HepG2 (cell line): ENCODE data around the gene SLC24A4. TPM values are rescaled to one million over a fixed set of nuclear protein-coding genes. Genes with fewer than 3 reads are reported as not detected.

Source experiments
- BCL6 ChIP-seq: IDR thresholded peaks from 2 replicates; pipeline ENCODE4 v1.6.1; 2016; ENCODE audit warnings: missing genetic modification reagents, missing compliant biosample characterization
- FOXA3 ChIP-seq: IDR thresholded peaks from 2 replicates; pipeline ENCODE4 v1.6.1; 2016; ENCODE audit warnings: missing genetic modification reagents, missing compliant biosample characterization
- FOXP1 ChIP-seq, 2 experiments: fragments of 450-650 bp in 1 of 2; IDR thresholded peaks; 2 replicates each; pipeline ENCODE4 v1.6.1; 2017 to 2018; ENCODE audit warnings: antibody characterized with exemption in 1 of 2
- GATAD2A ChIP-seq: IDR thresholded peaks from 2 replicates; pipeline ENCODE4 v1.6.1; 2016
- HHEX ChIP-seq: IDR thresholded peaks from 2 replicates; pipeline ENCODE4 v1.6.1; 2016; ENCODE audit warnings: control low read depth
- HIVEP1 ChIP-seq: sonication (generic); formaldehyde crosslinking; IDR thresholded peaks from 2 replicates; pipeline ENCODE4 v1.4.0; 2020; ENCODE audit warnings: mild to moderate bottlenecking, missing genetic modification reagents
- IRF2 ChIP-seq: IDR thresholded peaks from 2 replicates; pipeline ENCODE4 v1.6.1; 2018; ENCODE audit warnings: missing genetic modification reagents, missing compliant biosample characterization
- KLF12 ChIP-seq: sonication (generic); formaldehyde crosslinking; IDR thresholded peaks from 2 replicates; pipeline ENCODE4 v1.4.0; 2020; ENCODE audit warnings: missing genetic modification reagents, borderline replicate concordance
- MED1 ChIP-seq: sonication (generic); formaldehyde crosslinking; IDR thresholded peaks from 2 replicates; pipeline ENCODE4 v1.4.0; 2020; ENCODE audit warnings: missing genetic modification reagents
- MYC ChIP-seq: sonication (generic); formaldehyde crosslinking; IDR thresholded peaks from 2 replicates; pipeline ENCODE4 v1.9.0; 2021; ENCODE audit warnings: missing genetic modification reagents, borderline replicate concordance
- NFIC ChIP-seq: IDR thresholded peaks from 2 replicates; pipeline ENCODE4 v1.6.1; 2012; ENCODE audit warnings: mild to moderate bottlenecking, low read length, inconsistent platforms
- NR2F2 ChIP-seq: IDR thresholded peaks from 2 replicates; pipeline ENCODE4 v1.6.1; 2012; ENCODE audit warnings: low read depth, inconsistent platforms, borderline replicate concordance
- RARA ChIP-seq: IDR thresholded peaks from 2 replicates; pipeline ENCODE4 v1.6.1; 2016; ENCODE audit warnings: missing genetic modification reagents, missing compliant biosample characterization
- RXRB ChIP-seq: IDR thresholded peaks from 2 replicates; pipeline ENCODE4 v1.6.1; 2016; ENCODE audit warnings: borderline replicate concordance, missing genetic modification reagents, missing compliant biosample characterization
- SALL1 ChIP-seq: sonication (generic); formaldehyde crosslinking; IDR thresholded peaks from 2 replicates; pipeline ENCODE4 v1.8.0; 2022; ENCODE audit warnings: mild to moderate bottlenecking, missing genetic modification reagents
- SOX13 ChIP-seq, 3 experiments: fragments of 450-650 bp in 1 of 3; sonication (generic) in 1 of 3; formaldehyde crosslinking in 1 of 3; IDR thresholded peaks in 2 of 3; conservative IDR thresholded peaks in 1 of 3; 2 replicates each; pipeline versions ENCODE4 v1.5.0 to v1.6.1; 2016 to 2020; ENCODE audit warnings: antibody characterized with exemption in 1 of 3, mild to moderate bottlenecking in 1 of 3, missing compliant biosample characterization in 1 of 3, missing genetic modification reagents in 1 of 3, moderate library complexity in 1 of 3
- SP1 ChIP-seq, 2 experiments: fragments of 450-650 bp in 1 of 2; sonication (generic) in 1 of 2; formaldehyde crosslinking in 1 of 2; IDR thresholded peaks; 2 replicates each; pipeline versions ENCODE4 v1.4.0 to v1.6.1; 2016 to 2020; ENCODE audit warnings: missing genetic modification reagents in 1 of 2
- TBP ChIP-seq: sonication (generic); formaldehyde crosslinking; IDR thresholded peaks from 2 replicates; pipeline ENCODE4 v1.5.0; 2020; ENCODE audit warnings: missing genetic modification reagents
- TBX2 ChIP-seq: sonication (generic); formaldehyde crosslinking; IDR thresholded peaks from 2 replicates; pipeline ENCODE4 v1.5.0; 2020; ENCODE audit warnings: missing genetic modification reagents, mild to moderate bottlenecking, borderline replicate concordance
- TCF7 ChIP-seq: sonication (generic); IDR thresholded peaks from 2 replicates; pipeline ENCODE4 v1.6.1; 2016; ENCODE audit warnings: antibody characterized with exemption, low read depth
- ZNF292 ChIP-seq: sonication (generic); formaldehyde crosslinking; IDR thresholded peaks from 2 replicates; pipeline ENCODE4 v1.8.1; 2022; ENCODE audit warnings: mild to moderate bottlenecking, low read depth, missing genetic modification reagents, borderline replicate concordance
- ZNF607 ChIP-seq: sonication (generic); formaldehyde crosslinking; IDR thresholded peaks from 2 replicates; pipeline ENCODE4 v1.5.1; 2020; ENCODE audit warnings: missing genetic modification reagents, mild to moderate bottlenecking, borderline replicate concordance
- ZNF780A ChIP-seq: sonication (generic); formaldehyde crosslinking; IDR thresholded peaks from 2 replicates; pipeline ENCODE4 v1.8.0; 2022; ENCODE audit warnings: mild to moderate bottlenecking, missing genetic modification reagents, moderate library complexity
- polyA plus RNA-seq, 8 experiments: library from polyadenylated mRNA; depleted of rRNA in 3 of 8; stranded (reverse) in 7 of 8; unstranded in 1 of 8; fragments of >200 nt; fragmentation: Illumina TruSeq in 4 of 8; extraction: Trizol in 4 of 8; gene quantifications; 2 replicates each; pipeline versions ENCODE4 v1.2.1 to v1.2.3, GENCODE V29; 2011 to 2016; ENCODE audit warnings: low read depth in 4 of 8, missing spikeins in 1 of 8, mixed read lengths in 1 of 8; ENCODE audit not compliant: insufficient read depth in 1 of 8
- total RNA-seq, 5 experiments: library from RNA; depleted of rRNA; stranded (reverse); fragments of >200 nt; fragmentation: Illumina TruSeq; extraction: Trizol; gene quantifications; 2 replicates each; pipeline ENCODE4 v1.2.3, GENCODE V29; 2016; ENCODE audit warnings: low read depth in 1 of 5
- TF ChIP-seq, protein P1 (sequence below): IDR thresholded peaks from 2 replicates; pipeline ENCODE4 v1.6.1; 2016; ENCODE audit warnings: mild to moderate bottlenecking
- TF ChIP-seq, protein P2 (sequence below): sonication (generic); formaldehyde crosslinking; IDR thresholded peaks from 2 replicates; pipeline ENCODE4 v1.5.0; 2020; ENCODE audit warnings: missing genetic modification reagents
- TF ChIP-seq, protein P3 (sequence below): sonication (generic); formaldehyde crosslinking; IDR thresholded peaks from 2 replicates; pipeline ENCODE4 v1.5.0; 2020; ENCODE audit warnings: mild to moderate bottlenecking, missing genetic modification reagents

Gene SLC24A4
- total and polyA plus RNA-seq, 2 of the 13 experiments (the other 11 are each of a cell fraction or from before 2014, with no cell fraction given) = not detected

DNA sequence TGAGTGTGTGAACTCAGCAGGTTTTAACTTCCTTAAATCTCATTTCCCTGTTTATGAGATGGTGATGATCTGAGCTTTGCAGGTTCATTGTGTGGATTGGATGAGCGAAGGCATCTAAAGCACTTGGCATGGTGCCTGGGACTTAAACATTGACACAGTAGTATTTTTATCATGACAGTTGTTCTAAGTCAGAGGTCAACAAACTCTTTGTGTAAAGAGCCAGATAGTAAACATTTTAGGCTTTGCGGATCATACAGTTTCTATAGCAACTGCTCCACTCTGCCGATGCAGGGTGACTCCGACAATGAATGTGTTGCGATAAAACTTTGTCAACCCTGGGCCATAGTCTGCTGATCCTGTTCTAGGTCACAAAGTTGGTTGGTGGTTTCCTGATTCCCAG lies 25.2 kb downstream of the SLC24A4 start (continued):
- peak; percentile 93 for TF ChIP-seq FOXA3 (CRISPR knock-in tag)
- TF ChIP-seq, protein P1, sequence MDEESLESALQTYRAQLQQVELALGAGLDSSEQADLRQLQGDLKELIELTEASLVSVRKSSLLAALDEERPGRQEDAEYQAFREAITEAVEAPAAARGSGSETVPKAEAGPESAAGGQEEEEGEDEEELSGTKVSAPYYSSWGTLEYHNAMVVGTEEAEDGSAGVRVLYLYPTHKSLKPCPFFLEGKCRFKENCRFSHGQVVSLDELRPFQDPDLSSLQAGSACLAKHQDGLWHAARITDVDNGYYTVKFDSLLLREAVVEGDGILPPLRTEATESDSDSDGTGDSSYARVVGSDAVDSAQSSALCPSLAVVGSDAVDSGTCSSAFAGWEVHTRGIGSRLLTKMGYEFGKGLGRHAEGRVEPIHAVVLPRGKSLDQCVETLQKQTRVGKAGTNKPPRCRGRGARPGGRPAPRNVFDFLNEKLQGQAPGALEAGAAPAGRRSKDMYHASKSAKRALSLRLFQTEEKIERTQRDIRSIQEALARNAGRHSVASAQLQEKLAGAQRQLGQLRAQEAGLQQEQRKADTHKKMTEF (CRISPR knock-in tag) = peak; percentile 18; the same call in 1 of the 2 replicates
- peak; percentile 97 for TF ChIP-seq HHEX (CRISPR knock-in tag)
- TF ChIP-seq ZNF607 = peak; percentile 22; the same call in 1 of the 2 replicates
- TF ChIP-seq GATAD2A (CRISPR knock-in tag) = peak; percentile 52; the same call in 1 of the 2 replicates
- TF ChIP-seq NFIC = peak; percentile 91
- TF ChIP-seq SOX13 (IDR thresholded peaks at IDR 0.05) = no peak
- peak in 1 of 2 experiments; percentile 86; a peak in 2 of 4 replicates for TF ChIP-seq SOX13 (CRISPR knock-in tag; conservative IDR thresholded peaks at IDR 0.05 in 1 of 2, IDR thresholded peaks at IDR 0.05 in 1 of 2)
- peak; percentile 57 for TF ChIP-seq RARA (CRISPR knock-in tag)
- TF ChIP-seq TBP (CRISPR knock-in tag) = no peak
- TF ChIP-seq NR2F2 = peak; percentile 94
- TF ChIP-seq SALL1 (CRISPR knock-in tag) = peak; percentile 28; the same call in 1 of the 2 replicates
- 0 out of 2 replicates have a peak, but pooled peaks have one; percentile 12 for TF ChIP-seq MED1 (CRISPR knock-in tag)
- no peak for TF ChIP-seq ZNF780A (CRISPR knock-in tag)
- no peak for TF ChIP-seq ZNF292
- TF ChIP-seq FOXP1 (IDR thresholded peaks at IDR 0.05) = peak; percentile 77
- peak; percentile 82 for TF ChIP-seq FOXP1 (CRISPR knock-in tag; IDR thresholded peaks at IDR 0.05)
- no peak for TF ChIP-seq SP1 (IDR thresholded peaks at IDR 0.05)
- TF ChIP-seq SP1 (CRISPR knock-in tag; IDR thresholded peaks at IDR 0.05) = no peak
- TF ChIP-seq HIVEP1 (CRISPR knock-in tag) = no peak
- TF ChIP-seq MYC (CRISPR knock-in tag) = no peak
- TF ChIP-seq TCF7 = peak; percentile 23; the same call in 1 of the 2 replicates
- no peak for TF ChIP-seq IRF2 (CRISPR knock-in tag)
- peak; percentile 61; the same call in 1 of the 2 replicates for TF ChIP-seq BCL6
- TF ChIP-seq, protein P2, sequence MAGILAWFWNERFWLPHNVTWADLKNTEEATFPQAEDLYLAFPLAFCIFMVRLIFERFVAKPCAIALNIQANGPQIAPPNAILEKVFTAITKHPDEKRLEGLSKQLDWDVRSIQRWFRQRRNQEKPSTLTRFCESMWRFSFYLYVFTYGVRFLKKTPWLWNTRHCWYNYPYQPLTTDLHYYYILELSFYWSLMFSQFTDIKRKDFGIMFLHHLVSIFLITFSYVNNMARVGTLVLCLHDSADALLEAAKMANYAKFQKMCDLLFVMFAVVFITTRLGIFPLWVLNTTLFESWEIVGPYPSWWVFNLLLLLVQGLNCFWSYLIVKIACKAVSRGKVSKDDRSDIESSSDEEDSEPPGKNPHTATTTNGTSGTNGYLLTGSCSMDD (CRISPR knock-in tag) = no peak
- TF ChIP-seq KLF12 (CRISPR knock-in tag) = no peak
- TF ChIP-seq, protein P3, sequence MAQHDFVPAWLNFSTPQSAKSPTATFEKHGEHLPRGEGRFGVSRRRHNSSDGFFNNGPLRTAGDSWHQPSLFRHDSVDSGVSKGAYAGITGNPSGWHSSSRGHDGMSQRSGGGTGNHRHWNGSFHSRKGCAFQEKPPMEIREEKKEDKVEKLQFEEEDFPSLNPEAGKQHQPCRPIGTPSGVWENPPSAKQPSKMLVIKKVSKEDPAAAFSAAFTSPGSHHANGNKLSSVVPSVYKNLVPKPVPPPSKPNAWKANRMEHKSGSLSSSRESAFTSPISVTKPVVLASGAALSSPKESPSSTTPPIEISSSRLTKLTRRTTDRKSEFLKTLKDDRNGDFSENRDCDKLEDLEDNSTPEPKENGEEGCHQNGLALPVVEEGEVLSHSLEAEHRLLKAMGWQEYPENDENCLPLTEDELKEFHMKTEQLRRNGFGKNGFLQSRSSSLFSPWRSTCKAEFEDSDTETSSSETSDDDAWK (CRISPR knock-in tag) = no peak
- peak; percentile 37; the same call in 1 of the 2 replicates for TF ChIP-seq TBX2 (CRISPR knock-in tag)
- TF ChIP-seq RXRB (CRISPR knock-in tag) = peak; percentile 49; the same call in 1 of the 2 replicates
